Raji (cell line): ENCODE measurements around the gene UPK1A.

Experiments
- POLR2A ChIP-seq: IDR thresholded peaks from 2 replicates; pipeline ENCODE4 v1.6.1; 2011; ENCODE audit warnings: low read depth, low read length, control low read depth; ENCODE audit not compliant: insufficient read depth

UPK1A gene

DNA sequence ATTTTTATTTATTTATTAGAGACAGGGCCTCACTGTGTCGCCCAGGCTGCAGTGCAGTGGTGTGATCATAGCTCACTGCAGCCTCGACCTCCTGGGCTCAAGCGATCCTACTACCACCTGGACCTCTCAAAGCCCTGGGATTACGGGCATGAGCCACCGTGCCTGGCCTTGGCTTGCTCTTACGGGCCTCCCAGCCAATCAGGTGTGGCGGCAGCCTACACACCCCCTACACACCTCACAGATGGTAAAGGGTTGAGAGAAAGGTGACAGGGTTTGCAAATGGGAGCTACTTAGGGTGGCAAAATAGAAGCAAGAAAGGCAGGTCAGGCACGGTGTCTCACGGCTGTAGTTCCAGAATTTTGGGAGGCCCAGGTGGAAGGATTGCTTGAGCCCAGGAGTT is 37.0 kb downstream of the UPK1A start:
- no peak for TF ChIP-seq POLR2A

DNA sequence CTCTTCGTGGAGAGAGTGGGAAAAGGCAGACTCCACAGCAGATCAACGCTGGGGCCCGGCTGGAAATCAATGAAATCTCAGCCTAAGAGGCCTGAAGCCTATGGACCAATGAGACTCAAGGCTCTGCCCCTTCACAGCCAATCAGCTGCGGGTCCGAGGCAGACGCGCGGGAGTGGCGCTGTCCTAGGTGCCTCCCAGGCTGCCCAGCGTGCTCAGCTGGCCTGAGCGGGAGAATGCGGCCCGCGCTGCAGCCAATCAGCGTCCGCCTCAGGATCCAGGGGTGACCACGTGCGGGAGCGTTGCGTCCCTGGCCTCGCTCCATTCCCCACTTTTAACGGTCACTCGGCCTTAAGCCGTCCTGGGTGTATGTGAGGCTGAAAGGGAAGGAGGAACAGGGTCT is 37.9 kb downstream of the UPK1A start, which contains the start of gene ZBTB32:
Gene ZBTB32 (plus strand): TSS at position 341 of the 400 bp plus-strand sequence. CDS start 10,069 bp downstream, outside the sequence.
- no peak for TF ChIP-seq POLR2A

DNA sequence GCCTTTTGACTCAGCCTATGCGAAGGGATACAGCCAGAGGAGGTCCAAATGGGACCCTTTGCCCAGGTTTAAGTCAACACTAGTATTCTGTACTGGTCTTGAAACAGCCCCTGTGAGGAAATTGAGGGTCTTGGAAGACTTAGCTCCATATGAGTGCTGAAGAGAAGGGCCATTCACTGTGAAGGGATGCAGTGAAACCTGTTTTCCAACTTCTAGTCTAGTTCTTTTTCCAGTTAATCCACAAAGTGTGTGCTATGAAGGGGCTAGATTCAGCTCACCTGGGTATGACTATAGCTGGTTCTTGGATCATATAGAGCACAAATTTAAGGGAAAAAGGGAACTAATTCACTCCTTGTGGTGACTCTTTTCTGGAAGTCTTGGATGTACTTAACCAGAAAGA is 42.1 kb downstream of the UPK1A start:
- no peak for TF ChIP-seq POLR2A

DNA sequence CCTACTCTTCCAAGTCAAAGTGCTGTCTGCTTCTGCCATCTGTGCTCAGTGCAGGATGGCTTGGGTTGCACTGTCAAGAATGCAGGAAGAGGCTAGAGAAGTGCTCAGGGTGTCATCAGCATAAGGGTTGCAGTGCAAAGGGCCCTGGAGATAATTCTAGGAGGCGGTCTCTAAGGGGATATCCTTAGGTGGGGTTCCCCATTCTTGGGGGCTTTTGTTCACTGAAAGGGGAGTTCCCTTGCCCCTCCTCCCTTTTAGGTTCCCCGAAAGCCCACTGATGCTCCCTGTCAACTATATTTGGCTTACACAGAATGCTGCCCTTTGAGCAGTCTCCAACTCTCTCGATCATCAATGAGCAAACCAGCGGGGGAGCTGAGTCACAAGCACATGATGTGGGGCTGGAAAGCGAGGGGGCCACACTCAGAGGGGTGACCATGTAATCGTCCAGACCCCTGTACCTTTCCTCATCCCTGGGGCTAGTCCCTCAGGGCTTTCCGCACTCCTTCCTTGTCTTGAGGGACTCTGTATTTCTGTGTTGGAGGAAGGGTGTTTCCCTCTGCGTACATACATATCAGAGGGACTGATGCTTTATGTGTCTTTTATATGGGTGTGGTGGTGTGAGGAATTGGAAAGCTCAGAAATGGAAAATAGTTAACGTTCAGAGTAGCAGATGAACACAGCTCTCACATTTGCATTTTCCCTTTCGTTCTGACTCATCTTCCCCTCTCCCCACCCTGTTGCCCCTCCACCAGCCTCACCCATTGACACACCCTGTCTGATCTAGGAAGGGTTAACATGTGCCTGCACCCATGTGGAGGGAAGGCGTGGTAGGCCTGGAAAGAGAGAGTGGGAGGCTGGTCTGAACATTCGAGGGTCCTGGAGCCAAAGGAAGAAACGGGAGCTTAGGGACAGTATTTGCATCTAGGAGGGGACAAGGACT is 44.7 kb downstream of the UPK1A start:
- TF ChIP-seq POLR2A = no peak; the same call in none of the 2 replicates

DNA sequence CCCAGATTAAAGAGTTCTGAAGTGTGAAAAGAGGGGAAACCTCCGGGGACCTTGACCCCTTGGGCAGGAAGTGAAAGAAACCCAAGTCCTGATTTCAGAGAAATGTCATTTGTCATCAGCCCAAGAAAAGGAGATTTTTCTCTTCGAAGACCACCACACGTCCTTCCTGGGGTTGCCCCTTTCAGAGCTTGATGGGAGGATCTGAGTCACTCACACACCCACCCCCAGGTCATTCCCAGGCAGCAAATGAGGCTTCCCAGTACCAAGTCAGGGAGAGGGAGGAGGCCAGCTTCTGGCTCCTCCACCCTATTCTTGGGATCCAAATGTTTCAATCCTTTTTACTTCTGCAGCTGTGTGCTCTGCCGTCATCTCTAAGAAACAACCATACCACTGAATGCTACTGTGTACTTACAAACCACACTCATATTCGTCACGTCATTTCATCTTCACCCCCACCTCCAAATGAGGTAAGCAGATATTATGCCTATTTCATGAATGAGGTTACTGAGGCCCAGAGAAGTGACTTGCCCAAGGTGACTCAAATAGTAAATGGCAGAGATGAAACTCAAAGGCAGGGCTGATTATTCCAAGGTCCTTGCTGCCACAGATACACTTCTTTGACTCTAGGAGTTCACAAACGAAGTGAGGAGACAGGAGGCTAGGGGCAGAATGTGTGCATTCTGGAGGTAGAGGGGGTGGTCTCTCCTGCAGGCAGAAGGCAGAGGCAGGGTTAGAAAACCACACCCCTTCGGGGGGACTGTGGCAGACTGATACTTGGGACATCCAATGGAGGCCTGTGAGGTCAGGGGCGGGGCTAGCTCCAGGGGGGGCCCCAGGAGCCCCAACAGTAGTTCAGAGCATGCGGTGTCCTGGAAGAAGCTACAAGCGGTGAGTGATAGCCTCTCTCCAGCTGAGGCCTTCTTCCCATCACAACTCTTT is 46.5 kb downstream of the UPK1A start:
- TF ChIP-seq POLR2A = peak; percentile 82

DNA sequence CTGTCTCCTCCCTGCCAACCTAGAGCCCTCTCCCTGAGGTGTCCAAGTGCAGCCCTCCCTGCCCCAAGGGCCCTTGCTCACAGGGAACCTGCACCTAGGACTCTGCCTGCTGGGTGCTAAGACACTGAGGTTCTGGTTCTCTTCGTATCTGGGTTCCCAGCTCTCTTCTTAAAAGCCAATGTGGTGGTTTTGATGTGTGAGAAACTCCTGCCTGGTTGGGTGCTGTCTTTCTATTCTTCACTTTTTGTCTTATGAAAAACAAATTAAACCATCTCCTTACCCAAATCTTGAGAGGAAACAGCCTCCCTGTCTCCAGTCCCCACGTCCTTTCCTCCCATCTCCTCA is 47.2 kb downstream of the UPK1A start:
- TF ChIP-seq POLR2A = no peak

DNA sequence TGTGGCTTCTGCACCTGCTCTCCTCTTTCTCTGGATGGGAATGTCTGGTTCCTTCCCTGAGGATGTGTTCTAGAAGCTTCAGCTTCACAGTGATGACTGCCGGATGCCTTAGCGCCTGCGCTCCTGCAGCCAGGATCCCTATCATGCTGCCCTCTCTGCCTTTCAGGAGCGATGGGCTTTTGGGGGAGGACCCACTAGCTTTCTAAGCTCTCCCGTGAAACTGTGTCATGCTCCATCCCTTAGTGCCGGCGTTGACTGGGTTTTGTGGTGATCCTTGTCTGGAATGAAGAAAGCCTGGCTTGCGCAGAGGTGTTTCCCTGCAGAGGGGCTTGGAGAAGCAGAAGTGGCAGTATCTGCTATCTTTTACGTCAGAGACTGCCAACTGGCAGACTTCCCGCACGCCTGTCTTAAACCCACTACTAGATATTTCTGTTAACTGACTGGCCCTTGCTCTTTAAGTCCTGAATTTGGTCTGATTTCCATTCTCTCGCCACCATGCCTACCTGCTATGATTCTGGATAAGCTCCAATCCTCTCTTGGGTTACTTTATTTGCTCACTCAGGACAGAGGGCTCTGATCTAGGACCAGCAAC is 47.7 kb downstream of the UPK1A start:
- no peak for TF ChIP-seq POLR2A

DNA sequence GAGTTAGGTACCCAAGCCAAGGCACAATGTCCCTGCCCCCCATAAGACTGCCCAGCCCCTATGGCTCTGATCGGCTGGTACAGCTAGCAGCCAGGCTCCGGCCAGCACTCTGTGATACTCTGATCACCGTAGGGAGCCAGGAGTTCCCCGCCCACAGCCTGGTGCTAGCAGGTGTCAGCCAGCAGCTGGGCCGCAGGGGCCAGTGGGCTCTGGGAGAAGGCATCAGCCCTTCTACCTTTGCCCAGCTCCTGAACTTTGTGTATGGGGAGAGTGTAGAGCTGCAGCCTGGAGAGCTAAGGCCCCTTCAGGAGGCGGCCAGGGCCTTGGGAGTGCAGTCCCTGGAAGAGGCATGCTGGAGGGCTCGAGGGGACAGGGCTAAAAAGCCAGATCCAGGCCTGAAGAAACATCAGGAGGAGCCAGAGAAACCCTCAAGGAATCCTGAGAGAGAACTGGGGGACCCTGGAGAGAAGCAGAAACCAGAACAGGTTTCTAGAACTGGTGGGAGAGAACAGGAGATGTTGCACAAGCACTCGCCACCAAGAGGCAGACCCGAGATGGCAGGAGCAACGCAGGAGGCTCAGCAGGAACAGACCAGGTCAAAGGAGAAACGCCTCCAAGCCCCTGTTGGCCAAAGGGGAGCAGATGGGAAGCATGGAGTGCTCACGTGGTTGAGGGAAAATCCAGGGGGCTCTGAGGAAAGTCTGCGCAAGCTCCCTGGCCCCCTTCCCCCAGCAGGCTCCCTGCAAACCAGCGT is 48.5 kb downstream of the UPK1A start:
- peak; percentile 28; the same call in 1 of the 2 replicates for TF ChIP-seq POLR2A

DNA sequence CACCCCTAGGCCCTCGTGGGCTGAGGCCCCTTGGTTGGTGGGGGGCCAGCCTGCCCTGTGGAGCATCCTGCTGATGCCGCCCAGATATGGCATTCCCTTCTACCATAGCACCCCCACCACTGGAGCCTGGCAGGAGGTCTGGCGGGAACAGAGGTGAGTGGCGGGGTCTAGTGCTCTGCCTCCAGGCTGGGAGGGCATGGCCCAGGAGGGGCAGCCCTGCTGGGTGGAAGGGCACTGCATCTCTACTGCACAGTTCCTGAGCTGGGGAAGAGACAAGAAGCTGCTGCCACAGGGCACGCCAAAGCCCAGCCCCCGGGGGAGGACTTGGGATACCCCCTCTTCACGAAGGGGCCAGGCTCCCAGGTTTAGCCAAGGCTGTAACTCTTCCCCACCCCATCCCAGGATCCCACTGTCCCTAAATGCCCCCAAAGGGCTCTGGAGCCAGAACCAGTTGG is 49.1 kb downstream of the UPK1A start:
- TF ChIP-seq POLR2A = peak; percentile 12; the same call in 1 of the 2 replicates

DNA sequence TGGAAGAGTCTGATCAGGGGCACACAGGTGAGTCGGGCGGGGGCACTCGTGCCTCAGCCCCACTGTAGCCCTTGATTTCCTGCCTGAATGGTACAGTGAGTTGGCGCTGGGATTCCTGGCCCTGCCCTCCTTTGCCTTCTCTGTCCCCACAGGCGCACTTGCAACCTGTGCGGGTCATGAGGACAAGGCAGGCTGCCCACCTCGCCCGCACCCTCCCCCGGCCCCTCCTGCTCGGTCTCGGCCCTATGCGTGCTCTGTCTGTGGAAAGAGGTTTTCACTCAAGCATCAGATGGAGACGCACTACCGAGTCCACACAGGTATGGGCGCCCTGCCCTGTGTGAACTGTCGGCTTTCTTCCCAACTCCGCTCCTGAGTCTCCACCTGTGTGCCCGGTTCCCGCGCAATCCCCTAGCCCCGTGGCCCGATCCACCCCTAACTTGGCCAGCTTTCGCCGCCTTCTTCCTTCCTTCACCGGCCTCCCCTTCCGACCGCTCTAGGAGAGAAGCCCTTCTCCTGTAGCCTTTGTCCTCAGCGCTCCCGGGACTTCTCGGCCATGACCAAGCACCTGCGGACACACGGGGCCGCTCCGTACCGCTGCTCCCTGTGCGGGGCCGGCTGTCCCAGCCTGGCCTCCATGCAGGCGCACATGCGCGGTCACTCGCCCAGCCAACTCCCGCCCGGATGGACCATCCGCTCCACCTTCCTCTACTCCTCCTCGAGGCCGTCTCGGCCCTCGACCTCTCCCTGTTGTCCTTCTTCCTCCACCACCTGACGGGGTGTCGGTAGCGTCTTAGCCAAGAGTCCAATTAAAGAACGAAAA is 49.9 kb downstream of the UPK1A start:
- peak; percentile 2; the same call in 1 of the 2 replicates for TF ChIP-seq POLR2A

DNA sequence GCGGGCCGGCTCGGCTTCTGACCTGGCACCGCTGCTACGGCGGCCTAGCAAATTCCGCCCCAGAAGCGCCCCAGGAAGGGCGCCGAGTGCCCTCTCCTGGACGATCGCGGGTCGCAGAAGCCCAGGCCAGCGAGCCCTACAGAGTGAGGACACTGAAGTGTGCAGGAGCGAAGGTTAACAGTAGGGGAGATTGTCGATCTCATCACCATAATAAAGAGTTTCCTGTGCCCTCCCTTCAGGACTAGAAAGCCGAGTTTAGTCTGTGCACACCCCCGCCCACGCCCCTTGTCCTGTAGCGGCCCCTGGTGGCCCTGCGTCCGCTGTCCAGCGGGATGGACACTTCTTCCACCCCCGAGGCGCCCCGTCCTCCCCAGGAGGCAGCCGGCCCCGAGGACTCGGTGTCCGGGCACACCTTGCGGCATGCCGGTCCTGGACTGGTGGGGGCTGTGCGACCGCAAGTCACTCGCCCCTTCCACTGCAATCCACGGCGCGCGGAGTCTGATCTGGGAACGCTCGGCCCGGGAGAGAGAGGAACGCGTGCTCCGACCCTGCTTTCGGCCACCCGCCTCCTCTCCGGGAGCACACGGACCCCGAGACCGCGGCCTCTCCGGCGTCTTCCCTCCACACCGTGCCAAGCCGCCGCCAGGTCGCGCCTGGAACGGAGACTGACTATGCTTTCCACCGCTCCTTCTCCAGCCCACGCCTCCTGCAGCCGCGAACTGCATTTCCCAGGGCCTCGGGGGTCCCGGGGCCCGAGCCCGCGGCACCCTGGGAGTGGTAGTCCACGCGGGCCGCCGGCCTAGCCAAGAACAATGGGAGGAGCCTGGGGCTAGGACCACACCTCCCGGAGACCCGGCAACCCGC is 50.7 kb downstream of the UPK1A start:
- TF ChIP-seq POLR2A = peak; percentile 88

DNA sequence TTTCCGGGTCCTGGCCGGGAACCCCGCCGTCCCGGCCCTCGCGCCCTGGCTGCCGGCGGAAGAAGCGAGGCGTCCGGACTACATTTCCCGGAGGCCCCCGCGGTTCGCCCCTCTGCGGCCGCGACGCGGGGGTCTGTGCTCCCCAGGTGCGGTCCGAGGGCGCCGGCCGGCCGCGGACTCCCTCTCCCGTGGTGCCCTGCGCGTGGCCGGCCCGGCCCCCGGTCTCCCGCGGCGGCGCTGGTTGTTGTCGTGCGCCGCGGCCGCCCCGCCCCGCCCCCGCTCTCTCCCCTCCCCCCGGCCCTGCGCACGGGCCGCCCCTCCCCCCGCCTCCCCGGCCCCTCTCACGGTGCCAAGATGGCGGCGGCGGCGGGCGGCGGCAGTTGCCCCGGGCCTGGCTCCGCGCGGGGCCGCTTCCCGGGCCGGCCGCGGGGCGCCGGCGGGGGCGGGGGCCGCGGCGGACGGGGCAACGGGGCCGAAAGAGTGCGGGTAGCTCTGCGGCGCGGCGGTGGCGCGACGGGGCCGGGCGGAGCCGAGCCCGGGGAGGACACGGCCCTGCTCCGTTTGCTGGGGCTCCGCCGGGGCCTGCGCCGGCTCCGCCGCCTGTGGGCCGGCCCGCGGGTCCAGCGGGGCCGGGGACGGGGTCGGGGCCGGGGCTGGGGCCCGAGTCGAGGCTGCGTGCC is 51.5 kb downstream of the UPK1A start, which contains the start of gene KMT2B:
Gene KMT2B (plus strand): TSS at position 339 of the 680 bp plus-strand sequence. CDS start 16 bp downstream, at position 355.
- no peak for TF ChIP-seq POLR2A
